Measurements from ENCODE around the gene CACNA1G.

- TF ChIP-seq CTCF (IDR thresholded peaks at IDR 0.05), result no peak
- TF ChIP-seq ZFX (IDR thresholded peaks at IDR 0.05; ENCODE audit: borderline replicate concordance), result no peak
Measured at GRCh38 chr17:50558091-50558490, 2.4 kb upstream of the CACNA1G start.

Data from 22Rv1 (cell line).